ENCODE measurements around the gene TCP1.

Gene TCP1

GRCh38 chr6:159817951-159818739, 28.7 kb upstream of the TCP1 start:
- CTCF ChIA-PET = no interaction called here
- TF ChIP-seq ZNF398 (tag by site-specific recombination; IDR thresholded peaks at IDR 0.05) = no peak
- TF ChIP-seq GLIS1 (tag by site-specific recombination; IDR thresholded peaks at IDR 0.05) = no peak
- TF ChIP-seq ZBTB10 (tag by site-specific recombination; IDR thresholded peaks at IDR 0.05) = no peak
- TF ChIP-seq ZNF514 (tag by site-specific recombination; IDR thresholded peaks at IDR 0.05) = no peak
- TF ChIP-seq MYNN (tag by site-specific recombination; IDR thresholded peaks at IDR 0.05; ENCODE audit: borderline replicate concordance) = no peak
- no peak for TF ChIP-seq ZNF311 (tag by site-specific recombination; IDR thresholded peaks at IDR 0.05; ENCODE audit: borderline replicate concordance)
- no peak for TF ChIP-seq ZNF768 (tag by site-specific recombination; IDR thresholded peaks at IDR 0.05)
- no peak for TF ChIP-seq ZNF548 (tag by site-specific recombination; IDR thresholded peaks at IDR 0.05)
- TF ChIP-seq, protein P1, sequence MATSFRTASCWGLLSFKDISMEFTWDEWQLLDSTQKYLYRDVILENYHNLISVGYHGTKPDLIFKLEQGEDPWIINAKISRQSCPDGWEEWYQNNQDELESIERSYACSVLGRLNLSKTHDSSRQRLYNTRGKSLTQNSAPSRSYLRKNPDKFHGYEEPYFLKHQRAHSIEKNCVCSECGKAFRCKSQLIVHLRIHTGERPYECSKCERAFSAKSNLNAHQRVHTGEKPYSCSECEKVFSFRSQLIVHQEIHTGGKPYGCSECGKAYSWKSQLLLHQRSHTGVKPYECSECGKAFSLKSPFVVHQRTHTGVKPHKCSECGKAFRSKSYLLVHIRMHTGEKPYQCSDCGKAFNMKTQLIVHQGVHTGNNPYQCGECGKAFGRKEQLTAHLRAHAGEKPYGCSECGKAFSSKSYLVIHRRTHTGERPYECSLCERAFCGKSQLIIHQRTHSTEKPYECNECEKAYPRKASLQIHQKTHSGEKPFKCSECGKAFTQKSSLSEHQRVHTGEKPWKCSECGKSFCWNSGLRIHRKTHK (tag by site-specific recombination; IDR thresholded peaks at IDR 0.05) = no peak
- no peak for TF ChIP-seq INSM2 (tag by site-specific recombination; IDR thresholded peaks at IDR 0.05)
- no peak for TF ChIP-seq TCF7L2 (IDR thresholded peaks at IDR 0.05; ENCODE audit: borderline replicate concordance, low read depth, low read length)
- no peak for TF ChIP-seq ZNF555 (tag by site-specific recombination; conservative IDR thresholded peaks at IDR 0.05)
- no peak for TF ChIP-seq ZNF510 (tag by site-specific recombination; IDR thresholded peaks at IDR 0.05; ENCODE audit: insufficient replicate concordance)
- no peak for TF ChIP-seq ZNF747 (tag by site-specific recombination; IDR thresholded peaks at IDR 0.05)
- no peak for TF ChIP-seq ZNF202 (tag by site-specific recombination; IDR thresholded peaks at IDR 0.05; ENCODE audit: borderline replicate concordance)
- TF ChIP-seq ZNF140 (tag by site-specific recombination; IDR thresholded peaks at IDR 0.05) = no peak
- no peak for TF ChIP-seq BCL11B (tag by site-specific recombination; IDR thresholded peaks at IDR 0.05; ENCODE audit: low read depth)
- no peaks in the 10 kb centered on the region for H3K9me3 ChIP-seq (ENCODE audit: control insufficient read depth, insufficient read depth, low read depth, low read length)
- no peak overlapping the region for H3K4me3 ChIP-seq (ENCODE audit: low read depth, low read length)
- H3K4me1 ChIP-seq (ENCODE audit: control insufficient read depth, insufficient read depth, low read length) = no peaks in the 10 kb centered on the region
- POLR2A ChIA-PET = interaction anchor here (0.6 kb wide), 1 partner anchor 680 kb away, joined by 3 read pairs; no protein-coding TSS in a partner anchor
- no peak overlapping the region for H3K27ac ChIP-seq (ENCODE audit: extremely low read depth, low read depth, low read length)
- H3K36me3 ChIP-seq (ENCODE audit: control insufficient read depth in 2 of 2, insufficient read depth in 1 of 2, low read length in 2 of 2) = no peaks in the 10 kb centered on the region
